ENCODE data around the gene WBP11.

DNA sequence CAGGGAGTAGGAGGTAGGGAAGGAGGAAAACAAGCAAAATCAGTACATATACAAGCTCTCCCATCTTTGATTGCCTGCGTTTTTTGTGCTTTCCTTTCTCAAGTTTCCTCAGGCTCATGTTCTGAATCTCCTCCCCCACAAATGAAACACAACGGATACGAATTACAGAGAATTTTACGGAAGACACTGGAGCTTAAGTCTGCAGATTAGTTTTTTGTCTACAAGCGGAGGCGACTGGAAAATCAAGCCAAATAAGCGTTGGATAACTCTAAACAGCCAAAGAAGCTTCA, 612 bp downstream of the WBP11 start:
- TF ChIP-seq POLR2A (IDR thresholded peaks at IDR 0.05; ENCODE audit: low read depth, low read length): no peak
- TF ChIP-seq EZH2 (IDR thresholded peaks at IDR 0.05; ENCODE audit: borderline replicate concordance, low read depth, low read length, severe bottlenecking): no peak
- no peak for TF ChIP-seq POLR2AphosphoS5 (IDR thresholded peaks at IDR 0.05; ENCODE audit: insufficient read depth, low read depth, low read length)
- TF ChIP-seq, protein P1, sequence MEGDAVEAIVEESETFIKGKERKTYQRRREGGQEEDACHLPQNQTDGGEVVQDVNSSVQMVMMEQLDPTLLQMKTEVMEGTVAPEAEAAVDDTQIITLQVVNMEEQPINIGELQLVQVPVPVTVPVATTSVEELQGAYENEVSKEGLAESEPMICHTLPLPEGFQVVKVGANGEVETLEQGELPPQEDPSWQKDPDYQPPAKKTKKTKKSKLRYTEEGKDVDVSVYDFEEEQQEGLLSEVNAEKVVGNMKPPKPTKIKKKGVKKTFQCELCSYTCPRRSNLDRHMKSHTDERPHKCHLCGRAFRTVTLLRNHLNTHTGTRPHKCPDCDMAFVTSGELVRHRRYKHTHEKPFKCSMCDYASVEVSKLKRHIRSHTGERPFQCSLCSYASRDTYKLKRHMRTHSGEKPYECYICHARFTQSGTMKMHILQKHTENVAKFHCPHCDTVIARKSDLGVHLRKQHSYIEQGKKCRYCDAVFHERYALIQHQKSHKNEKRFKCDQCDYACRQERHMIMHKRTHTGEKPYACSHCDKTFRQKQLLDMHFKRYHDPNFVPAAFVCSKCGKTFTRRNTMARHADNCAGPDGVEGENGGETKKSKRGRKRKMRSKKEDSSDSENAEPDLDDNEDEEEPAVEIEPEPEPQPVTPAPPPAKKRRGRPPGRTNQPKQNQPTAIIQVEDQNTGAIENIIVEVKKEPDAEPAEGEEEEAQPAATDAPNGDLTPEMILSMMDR (IDR thresholded peaks at IDR 0.05; ENCODE audit: extremely low read depth in 1 of 2, insufficient read depth in 1 of 2, low read depth in 1 of 2, low read length in 2 of 2): no peak
- TF ChIP-seq, protein P2, sequence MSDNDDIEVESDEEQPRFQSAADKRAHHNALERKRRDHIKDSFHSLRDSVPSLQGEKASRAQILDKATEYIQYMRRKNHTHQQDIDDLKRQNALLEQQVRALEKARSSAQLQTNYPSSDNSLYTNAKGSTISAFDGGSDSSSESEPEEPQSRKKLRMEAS (IDR thresholded peaks at IDR 0.05; ENCODE audit: insufficient read depth, insufficient read length): no peak
